ENCODE measurements around the gene TAF11L2.

DNA sequence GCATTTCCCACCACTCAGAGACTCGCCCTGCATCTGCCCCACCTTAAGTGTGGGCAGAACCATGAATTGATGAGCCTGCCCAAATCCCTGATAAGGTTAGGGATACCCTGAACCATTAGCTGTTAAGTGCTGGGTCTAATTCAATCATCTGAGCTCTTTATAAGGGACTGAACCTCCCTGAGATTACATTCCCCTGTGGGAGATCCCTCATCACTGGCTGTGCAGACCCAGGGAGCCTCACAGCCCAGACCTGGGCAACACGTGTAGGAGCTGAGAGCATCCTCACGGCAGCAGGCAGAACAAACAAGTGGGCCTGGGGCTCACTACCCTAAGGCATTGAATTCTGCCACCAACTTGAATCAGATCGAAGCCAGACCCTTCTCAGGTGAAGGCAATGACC, 585 bp upstream of the TAF11L2 start:
- TF ChIP-seq, protein P1, sequence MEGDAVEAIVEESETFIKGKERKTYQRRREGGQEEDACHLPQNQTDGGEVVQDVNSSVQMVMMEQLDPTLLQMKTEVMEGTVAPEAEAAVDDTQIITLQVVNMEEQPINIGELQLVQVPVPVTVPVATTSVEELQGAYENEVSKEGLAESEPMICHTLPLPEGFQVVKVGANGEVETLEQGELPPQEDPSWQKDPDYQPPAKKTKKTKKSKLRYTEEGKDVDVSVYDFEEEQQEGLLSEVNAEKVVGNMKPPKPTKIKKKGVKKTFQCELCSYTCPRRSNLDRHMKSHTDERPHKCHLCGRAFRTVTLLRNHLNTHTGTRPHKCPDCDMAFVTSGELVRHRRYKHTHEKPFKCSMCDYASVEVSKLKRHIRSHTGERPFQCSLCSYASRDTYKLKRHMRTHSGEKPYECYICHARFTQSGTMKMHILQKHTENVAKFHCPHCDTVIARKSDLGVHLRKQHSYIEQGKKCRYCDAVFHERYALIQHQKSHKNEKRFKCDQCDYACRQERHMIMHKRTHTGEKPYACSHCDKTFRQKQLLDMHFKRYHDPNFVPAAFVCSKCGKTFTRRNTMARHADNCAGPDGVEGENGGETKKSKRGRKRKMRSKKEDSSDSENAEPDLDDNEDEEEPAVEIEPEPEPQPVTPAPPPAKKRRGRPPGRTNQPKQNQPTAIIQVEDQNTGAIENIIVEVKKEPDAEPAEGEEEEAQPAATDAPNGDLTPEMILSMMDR (IDR thresholded peaks at IDR 0.05): no peak
- no peak for TF ChIP-seq EZH2 (IDR thresholded peaks at IDR 0.05)
- no peak for TF ChIP-seq EZH2phosphoT487 (IDR thresholded peaks at IDR 0.05)

All from neural progenitor cell (in vitro differentiated cells).